ENCODE measurements around the gene LPIN2.

Gene LPIN2

GRCh38 chr18:2979129-2979528 is 33.8 kb downstream of the LPIN2 start:
- DNase-seq, result no peak

- no peak for DNase-seq
Observed at GRCh38 chr18:2978661-2979106, 34.3 kb downstream of the LPIN2 start.

GRCh38 chr18:2978208-2978607 is 34.7 kb downstream of the LPIN2 start:
- DNase-seq, result no peak

- DNase-seq, result no peak
Observed at GRCh38 chr18:2976218-2977132, 36.5 kb downstream of the LPIN2 start.

GRCh38 chr18:2974731-2975130 is 38.2 kb downstream of the LPIN2 start:
- DNase-seq, result no peak

- DNase-seq, result no peak
Observed at GRCh38 chr18:2971741-2972552, 41.0 kb downstream of the LPIN2 start.

GRCh38 chr18:2970772-2971659 is 41.9 kb downstream of the LPIN2 start:
- no peak for DNase-seq

GRCh38 chr18:2970344-2970743 is 42.6 kb downstream of the LPIN2 start:
- no peak for DNase-seq

GRCh38 chr18:2969695-2970094 is 43.2 kb downstream of the LPIN2 start:
- DNase-seq, result no peak

GRCh38 chr18:2968606-2969005 is 44.3 kb downstream of the LPIN2 start:
- DNase-seq, result no peak

- DNase-seq, result no peak
Observed at GRCh38 chr18:2967820-2968219, 45.1 kb downstream of the LPIN2 start.

GRCh38 chr18:2967357-2967756 is 45.6 kb downstream of the LPIN2 start:
- DNase-seq, result no peak

GRCh38 chr18:2966560-2966959 is 46.4 kb downstream of the LPIN2 start:
- DNase-seq, result no peak

GRCh38 chr18:2965797-2966196 is 47.1 kb downstream of the LPIN2 start:
- DNase-seq, result no peak

- DNase-seq, result no peak
Observed at GRCh38 chr18:2964361-2965010, 48.5 kb downstream of the LPIN2 start.

All from NCI-H2171 (cell line).